DLD1 (cell line): ENCODE data around the gene NEDD4L.

Experiments used
- in situ Hi-C: cut with HindIII; loops from 2 replicates; pipeline ENCODE4 v1.10.0; 2017; ENCODE audit warnings: low sequenced_read_pairs

NEDD4L gene

GRCh38 chr18:58175122-58175785 is 131.2 kb downstream of the NEDD4L start:
- in situ Hi-C loops: no loop called here

GRCh38 chr18:58175786-58176176 is 131.8 kb downstream of the NEDD4L start:
- in situ Hi-C loops: no loop called here

DNA sequence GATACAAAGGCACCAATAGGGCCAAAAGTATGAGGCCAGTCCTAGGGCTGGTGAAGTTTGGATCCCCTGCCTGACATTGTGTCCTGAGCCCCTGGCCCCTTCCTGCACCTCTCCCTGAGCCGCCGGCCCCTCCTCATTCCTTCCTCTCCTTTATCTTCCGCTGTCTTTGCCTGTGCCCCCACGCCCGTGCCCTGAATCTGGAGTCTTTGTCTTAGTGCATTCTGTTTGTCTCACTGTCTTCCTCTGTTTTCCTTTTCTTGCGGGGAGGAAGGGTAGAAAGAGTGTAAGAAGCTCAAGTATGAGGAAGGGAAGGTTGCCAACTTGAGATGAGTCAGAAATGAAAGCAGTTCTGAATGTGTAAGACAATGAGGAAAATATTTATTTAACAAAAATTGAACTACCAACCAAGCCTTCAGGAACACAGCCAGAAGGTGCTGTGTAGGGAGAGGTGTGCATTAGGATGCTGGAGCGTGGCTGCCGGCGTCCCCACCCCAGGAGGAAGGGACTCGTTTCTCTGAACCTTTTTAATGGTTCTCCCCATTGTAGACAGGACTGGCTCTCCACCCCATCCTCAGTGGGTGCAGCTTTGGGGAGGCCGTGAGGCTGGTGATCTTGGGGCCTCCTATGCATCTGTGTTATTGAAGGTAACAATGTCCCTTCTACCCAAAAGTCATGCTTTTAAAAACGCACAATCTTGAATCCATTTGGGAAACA is 133.1 kb downstream of the NEDD4L start:
- in situ Hi-C loops: no loop called here

GRCh38 chr18:58177896-58178470 is 134.0 kb downstream of the NEDD4L start:
- in situ Hi-C loops: no loop called here

DNA sequence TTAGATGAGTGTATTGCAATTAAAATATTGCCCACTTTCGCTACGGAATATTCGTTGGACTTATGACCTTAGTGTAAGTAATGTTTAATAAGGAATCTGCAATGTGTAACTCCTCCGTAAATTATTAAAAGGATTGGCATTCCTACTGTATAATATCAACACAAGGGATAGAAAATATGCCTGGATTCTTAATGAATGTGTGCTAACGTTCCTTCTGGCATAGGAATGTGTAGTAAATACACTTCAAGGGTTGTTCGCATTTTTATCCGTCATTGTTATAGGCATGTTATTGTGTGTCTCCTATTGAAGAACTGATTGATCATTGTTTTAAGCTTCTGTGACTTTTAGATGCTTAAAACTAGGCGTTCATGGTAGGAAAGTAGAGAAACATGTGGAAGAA is 134.5 kb downstream of the NEDD4L start:
- in situ Hi-C loops: no loop called here

- in situ Hi-C loops: no loop called here
Measured at GRCh38 chr18:58180172-58180571, 136.1 kb downstream of the NEDD4L start.

DNA sequence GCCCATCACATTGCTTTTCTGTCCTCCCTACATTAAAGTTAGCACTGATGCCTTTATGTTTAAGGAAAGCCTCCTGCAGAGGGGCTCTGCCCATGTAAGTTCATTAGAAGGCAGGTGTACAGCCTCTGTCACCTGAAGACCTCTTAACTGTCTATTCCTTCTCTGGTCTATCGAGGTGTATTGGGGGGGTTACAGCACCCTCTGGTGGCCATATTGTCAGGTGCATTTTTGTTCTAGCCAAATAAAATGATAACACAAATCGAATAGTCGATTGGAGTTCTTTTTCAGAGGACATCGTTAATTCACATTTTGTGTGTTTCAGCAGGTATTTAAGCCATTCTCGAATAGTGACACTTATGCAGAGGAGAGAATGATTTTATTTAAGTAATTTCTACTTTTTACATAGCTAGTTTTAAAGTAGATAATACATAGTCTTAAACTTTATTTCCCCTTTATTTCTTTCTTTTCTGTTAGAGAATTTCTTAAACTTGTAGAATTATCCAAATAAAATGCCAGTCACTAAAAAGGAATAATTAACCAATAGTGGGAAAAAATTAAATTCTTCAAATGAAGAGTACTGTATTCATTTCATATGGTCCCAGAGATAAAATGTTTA is 136.8 kb downstream of the NEDD4L start:
- in situ Hi-C loops: no loop called here

GRCh38 chr18:58181988-58182387 is 138.0 kb downstream of the NEDD4L start:
- in situ Hi-C loops: no loop called here

- in situ Hi-C loops: no loop called here
Measured at GRCh38 chr18:58183226-58183625, 139.2 kb downstream of the NEDD4L start.

DNA sequence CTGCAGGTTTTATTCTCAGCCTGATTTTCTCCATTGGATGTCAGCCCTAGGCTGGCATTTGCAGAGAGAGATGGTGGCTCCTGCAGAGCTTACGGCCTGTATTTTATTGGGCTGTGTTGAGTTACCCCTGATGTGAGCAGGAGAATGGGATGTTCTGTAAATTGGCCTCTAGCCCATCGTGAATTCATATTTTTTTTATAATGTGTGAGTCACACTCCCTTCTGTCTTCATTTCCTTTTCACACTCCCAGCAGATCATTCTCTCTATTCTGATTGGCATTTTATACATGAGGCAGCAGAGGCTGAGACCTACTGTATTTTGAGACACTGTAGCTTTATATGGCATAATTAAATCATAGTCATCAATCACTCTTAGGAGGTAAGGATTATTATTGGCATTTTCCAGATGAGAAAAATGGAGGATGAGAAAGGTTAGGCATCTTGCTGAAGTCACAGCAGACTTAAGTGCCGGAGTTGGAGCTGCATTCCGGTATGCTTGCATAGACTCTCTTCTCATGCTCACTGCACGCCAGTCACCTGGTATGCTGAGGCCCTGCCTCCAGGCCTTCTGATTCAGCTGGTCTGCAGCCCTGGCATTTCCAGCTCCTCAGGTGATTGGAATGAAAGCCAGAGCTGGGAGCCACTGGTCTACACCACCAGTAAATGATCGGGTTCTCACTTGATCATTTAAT is 142.4 kb downstream of the NEDD4L start:
- in situ Hi-C loops: no loop called here

- in situ Hi-C loops: no loop called here
Measured at GRCh38 chr18:58187674-58188073, 143.6 kb downstream of the NEDD4L start.

DNA sequence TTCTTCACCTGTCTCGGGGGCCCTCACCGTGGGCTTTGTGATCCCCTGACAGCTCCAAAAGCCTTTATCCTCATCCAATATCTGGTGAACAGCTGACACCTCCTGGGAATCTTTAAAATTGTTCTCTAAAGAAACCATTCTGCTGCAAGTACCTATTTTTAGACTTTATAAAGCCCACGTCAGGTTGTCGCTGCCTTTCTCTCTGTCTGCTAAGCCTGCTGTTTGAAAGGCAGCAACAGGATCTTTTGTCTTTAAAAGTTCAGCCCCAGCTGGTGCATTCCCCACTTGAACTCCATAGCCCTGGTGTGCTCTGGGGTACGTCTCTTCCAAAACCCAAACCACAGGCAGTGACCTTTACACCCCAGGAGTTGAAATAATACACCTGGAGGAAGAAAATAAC is 145.0 kb downstream of the NEDD4L start:
- in situ Hi-C loops: no loop called here

GRCh38 chr18:58190842-58191530 is 147.0 kb downstream of the NEDD4L start:
- in situ Hi-C loops: no loop called here

DNA sequence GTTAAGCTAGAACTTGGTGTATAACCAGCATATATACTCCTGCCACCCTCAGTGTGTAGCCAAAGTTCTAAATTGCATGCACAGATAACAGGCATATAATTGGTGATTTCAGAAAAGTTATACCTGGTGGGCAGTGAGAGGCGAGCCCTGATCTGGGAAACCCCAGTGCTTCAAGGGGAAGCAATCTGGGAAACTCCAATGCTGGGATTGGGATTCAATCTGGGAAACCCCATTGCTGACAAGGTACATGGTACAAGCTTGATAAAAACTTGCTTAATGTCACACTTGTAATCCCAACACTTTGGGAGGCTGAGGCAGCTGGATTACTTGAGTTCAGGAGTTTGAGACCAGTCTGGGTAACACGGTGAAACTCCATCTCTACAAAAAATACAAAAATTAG is 147.6 kb downstream of the NEDD4L start:
- in situ Hi-C loops: no loop called here

DNA sequence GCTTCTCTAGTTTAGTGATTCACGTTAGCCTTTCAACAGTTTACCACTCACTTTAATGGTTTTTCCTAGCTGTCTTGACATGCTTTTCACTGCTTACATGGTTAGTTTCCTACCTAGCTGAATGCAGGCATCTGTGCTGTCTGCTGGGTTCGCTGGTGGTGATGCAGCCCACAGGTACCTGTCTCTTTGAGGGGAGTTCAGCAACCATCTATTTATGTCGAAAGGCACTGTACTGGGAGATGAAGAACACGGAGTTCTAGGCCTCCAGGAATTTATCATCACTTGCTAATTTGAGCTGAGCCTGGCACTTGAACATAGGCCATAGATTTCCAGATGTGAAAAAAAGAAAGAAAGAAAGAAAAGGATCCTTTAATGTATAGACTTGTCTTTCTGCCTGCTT is 148.5 kb downstream of the NEDD4L start:
- in situ Hi-C loops: no loop called here

- in situ Hi-C loops: no loop called here
Measured at GRCh38 chr18:58194028-58194427, 150.0 kb downstream of the NEDD4L start.

GRCh38 chr18:58195278-58195765 is 151.3 kb downstream of the NEDD4L start:
- in situ Hi-C loops: no loop called here

DNA sequence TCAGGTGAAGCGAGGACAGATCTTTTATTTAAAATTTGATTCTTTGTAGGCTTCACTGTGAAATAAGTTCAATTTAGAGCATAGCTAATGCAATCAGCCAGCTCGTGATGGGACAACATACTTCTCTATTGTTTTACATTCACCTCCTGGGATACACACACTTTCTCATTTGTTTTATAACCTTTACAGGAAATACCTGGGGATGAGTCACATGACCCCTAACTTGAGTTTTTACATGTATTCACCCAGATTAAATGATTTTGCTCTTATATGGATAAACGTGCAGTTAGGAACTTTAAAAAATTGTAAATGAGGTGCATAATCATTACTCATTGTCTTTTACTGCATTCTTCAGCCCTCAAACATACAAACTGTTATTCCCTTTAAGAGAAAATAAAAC is 152.1 kb downstream of the NEDD4L start:
- in situ Hi-C loops: no loop called here

DNA sequence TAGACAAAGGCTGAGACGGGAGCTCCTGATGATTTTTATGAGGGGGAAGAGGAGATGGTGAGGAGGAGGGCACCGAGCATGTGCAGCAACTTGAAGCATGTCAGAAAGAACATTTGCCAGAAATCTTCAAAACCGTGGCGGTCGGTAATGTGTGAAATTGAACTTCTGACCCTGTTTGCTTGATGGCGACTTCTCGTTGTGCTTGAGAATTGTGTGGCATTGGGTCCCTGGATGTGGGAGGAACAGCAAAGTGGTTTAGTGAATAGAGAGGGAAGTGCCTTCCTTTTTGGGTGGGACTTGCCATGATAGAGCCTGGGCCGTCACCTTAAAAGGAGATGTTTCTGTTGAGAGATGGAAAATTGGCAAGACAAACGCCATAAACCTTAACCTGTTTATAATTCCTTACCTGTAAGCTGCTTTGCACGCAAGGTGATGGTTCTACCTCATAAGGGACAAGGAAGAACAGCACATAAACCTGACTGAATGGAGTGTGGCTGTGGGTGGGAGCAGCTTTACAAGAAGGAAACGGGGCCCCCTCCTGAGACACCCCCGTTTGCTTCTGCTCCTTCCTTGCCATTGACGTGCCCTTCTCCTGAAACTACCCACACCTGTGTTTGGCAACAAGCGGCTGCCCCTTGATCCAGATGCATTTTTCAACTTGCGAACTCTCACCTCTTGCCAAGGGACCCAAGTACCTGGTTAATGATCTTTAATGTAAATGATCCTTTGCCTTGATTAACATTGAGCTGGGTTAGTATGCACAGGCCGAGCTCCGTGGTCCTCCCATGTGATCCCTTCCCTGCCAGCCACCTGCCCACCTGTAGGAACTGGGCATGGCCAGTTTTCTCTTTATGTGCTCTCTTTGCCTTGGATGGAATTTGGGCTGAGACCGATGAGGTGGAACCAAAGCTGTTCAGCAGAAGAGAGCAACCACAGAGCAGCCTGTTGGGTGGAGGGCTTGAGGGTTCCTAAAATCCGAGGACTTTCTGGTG is 153.2 kb downstream of the NEDD4L start:
- in situ Hi-C loops: no loop called here
